Mammary epithelial cell (primary cell): ENCODE measurements around the gene ETV1.

ENCODE experiments used
- EZH2 ChIP-seq: IDR thresholded peaks from 2 replicates; pipeline ENCODE4 v1.6.1; 2012; ENCODE audit warnings: low read length, inconsistent platforms, borderline replicate concordance
- TF ChIP-seq, protein P1 (sequence below), 2 donors: IDR thresholded peaks in 1 of 2; conservative IDR thresholded peaks in 1 of 2; 2 replicates each; pipeline ENCODE4 v1.5.1; 2011 to 2012; ENCODE audit warnings: inconsistent platforms in 2 of 2, low read length in 2 of 2, mild to moderate bottlenecking in 2 of 2, control low read depth in 1 of 2, low read depth in 1 of 2; ENCODE audit not compliant: insufficient read depth in 1 of 2; ENCODE audit errors: extremely low read depth in 1 of 2

DNA sequence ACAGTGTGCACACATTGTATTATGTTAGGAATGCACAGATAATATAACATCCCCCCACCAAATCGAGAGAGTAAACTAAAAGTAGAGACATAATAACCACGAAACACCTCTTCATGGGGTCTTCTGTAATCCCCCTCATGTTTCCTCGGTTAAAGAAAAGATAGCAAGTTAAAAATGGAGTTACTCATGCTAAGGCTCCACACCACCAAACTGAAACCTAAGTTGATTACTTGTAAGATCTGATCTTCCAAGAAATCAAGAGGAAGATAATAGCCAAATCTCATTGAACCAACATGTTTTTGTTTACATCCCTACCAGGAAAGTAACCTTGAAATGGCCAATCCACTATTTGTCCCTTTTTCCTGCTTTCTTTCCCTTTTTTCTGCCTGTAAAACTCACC lies 11.7 kb upstream of the ETV1 start:
- TF ChIP-seq, protein P1, sequence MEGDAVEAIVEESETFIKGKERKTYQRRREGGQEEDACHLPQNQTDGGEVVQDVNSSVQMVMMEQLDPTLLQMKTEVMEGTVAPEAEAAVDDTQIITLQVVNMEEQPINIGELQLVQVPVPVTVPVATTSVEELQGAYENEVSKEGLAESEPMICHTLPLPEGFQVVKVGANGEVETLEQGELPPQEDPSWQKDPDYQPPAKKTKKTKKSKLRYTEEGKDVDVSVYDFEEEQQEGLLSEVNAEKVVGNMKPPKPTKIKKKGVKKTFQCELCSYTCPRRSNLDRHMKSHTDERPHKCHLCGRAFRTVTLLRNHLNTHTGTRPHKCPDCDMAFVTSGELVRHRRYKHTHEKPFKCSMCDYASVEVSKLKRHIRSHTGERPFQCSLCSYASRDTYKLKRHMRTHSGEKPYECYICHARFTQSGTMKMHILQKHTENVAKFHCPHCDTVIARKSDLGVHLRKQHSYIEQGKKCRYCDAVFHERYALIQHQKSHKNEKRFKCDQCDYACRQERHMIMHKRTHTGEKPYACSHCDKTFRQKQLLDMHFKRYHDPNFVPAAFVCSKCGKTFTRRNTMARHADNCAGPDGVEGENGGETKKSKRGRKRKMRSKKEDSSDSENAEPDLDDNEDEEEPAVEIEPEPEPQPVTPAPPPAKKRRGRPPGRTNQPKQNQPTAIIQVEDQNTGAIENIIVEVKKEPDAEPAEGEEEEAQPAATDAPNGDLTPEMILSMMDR (conservative IDR thresholded peaks at IDR 0.05 in 1 of 2, IDR thresholded peaks at IDR 0.05 in 1 of 2; ENCODE audit: extremely low read depth in 1 of 2, insufficient read depth in 1 of 2, low read depth in 1 of 2, low read length in 2 of 2), result no peak
- TF ChIP-seq EZH2, result no peak
